ENCODE results near the gene GCK.

Gene GCK

DNA sequence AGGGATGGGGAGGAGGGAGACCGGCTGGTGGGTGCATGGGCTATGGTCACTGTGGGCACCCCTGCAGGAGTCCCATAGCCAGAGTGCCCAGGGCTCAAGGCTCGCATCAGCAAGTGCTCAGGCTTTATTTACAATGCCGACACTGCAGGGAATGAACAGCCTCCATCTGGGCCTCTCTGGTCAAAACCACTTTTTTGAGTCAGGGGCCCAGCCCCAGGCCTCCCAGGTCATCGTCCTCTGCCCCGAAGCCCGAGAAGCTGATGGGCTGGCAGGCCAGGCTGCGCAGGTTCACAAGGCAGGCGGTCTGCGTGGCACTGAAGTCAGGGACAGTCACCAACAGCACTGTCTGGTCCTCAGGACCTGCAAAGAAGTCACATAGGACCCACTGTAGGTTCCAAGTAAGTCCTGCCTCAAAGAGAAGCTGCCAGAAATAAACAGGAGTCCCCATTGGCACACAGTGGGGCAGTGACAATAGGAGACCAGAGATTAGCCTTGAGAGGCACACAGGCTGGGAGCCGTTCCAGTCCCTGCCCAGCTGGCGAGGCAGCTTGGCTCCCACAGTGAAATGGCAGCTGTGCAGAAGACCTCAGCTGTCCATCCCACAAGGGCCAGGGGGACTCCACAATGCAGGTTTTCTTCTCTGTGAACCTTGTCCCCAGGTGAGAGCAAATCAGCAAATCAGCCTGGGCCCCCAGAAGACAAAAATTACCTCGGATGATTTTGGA lies 74.5 kb downstream of the GCK start:
- no peak for DNase-seq (ENCODE audit: low read depth)

DNA sequence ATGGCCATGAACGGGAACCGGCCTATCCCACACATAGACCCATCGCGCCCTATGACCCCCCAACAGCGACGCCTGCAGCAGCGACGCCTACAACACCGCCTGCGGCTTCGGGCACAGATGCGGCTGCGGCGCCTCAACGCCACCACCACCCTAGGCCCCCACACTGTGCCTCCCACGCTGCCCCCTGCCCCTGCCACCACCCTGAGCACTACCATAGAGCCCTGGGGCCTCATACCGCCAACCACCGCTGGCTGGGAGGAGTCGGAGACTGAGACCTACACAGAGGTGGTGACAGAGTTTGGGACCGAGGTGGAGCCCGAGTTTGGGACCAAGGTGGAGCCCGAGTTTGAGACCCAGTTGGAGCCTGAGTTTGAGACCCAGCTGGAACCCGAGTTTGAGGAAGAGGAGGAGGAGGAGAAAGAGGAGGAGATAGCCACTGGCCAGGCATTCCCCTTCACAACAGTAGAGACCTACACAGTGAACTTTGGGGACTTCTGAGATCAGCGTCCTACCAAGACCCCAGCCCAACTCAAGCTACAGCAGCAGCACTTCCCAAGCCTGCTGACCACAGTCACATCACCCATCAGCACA lies 75.4 kb downstream of the GCK start:
- DNase-seq (ENCODE audit: low read depth), result no peak

More for the DNA sequence above, 74.5 kb downstream of the GCK start:
- TF ChIP-seq CTCF (IDR thresholded peaks at IDR 0.05; ENCODE audit: control insufficient read depth, insufficient read depth, low read depth, low read length, missing control alignments), result no peak
- no peak overlapping the region for H3K4me3 ChIP-seq (ENCODE audit: control insufficient read depth, low read depth, low read length)

GRCh38 chr7:44112997-44113763 lies 76.1 kb downstream of the GCK start:
- DNase-seq (ENCODE audit: low read depth), result no peak
- H3K4me3 ChIP-seq (ENCODE audit: control insufficient read depth, low read depth, low read length), result no peak overlapping the region
- no peak for TF ChIP-seq CTCF (IDR thresholded peaks at IDR 0.05; ENCODE audit: control insufficient read depth, insufficient read depth, low read depth, low read length, missing control alignments)

More for the DNA sequence above, 75.4 kb downstream of the GCK start:
- no peak overlapping the region for H3K4me3 ChIP-seq (ENCODE audit: control insufficient read depth, low read depth, low read length)
- no peak for TF ChIP-seq CTCF (IDR thresholded peaks at IDR 0.05; ENCODE audit: control insufficient read depth, insufficient read depth, low read depth, low read length, missing control alignments)

GRCh38 chr7:44112231-44112996 lies 76.8 kb downstream of the GCK start:
- no peak for DNase-seq (ENCODE audit: low read depth)
- no peak overlapping the region for H3K4me3 ChIP-seq (ENCODE audit: control insufficient read depth, low read depth, low read length)
- no peak for TF ChIP-seq CTCF (IDR thresholded peaks at IDR 0.05; ENCODE audit: control insufficient read depth, insufficient read depth, low read depth, low read length, missing control alignments)

- H3K4me3 ChIP-seq (ENCODE audit: control insufficient read depth, low read depth, low read length), result no peak overlapping the region
- no peak for DNase-seq (ENCODE audit: low read depth)
- TF ChIP-seq CTCF (IDR thresholded peaks at IDR 0.05; ENCODE audit: control insufficient read depth, insufficient read depth, low read depth, low read length, missing control alignments), result no peak
Observed at GRCh38 chr7:44111761-44112160, 77.5 kb downstream of the GCK start.
